NCI-H187 treated with DMSO at 0.1 percent for 48 hours (cell line): Measurements from ENCODE around the gene DYNC1H1.

Experiments used
- DNase-seq: peaks from one replicate; lab custom pipeline; 2025; lab: John Stamatoyannopoulos, UW

Gene DYNC1H1

DNA sequence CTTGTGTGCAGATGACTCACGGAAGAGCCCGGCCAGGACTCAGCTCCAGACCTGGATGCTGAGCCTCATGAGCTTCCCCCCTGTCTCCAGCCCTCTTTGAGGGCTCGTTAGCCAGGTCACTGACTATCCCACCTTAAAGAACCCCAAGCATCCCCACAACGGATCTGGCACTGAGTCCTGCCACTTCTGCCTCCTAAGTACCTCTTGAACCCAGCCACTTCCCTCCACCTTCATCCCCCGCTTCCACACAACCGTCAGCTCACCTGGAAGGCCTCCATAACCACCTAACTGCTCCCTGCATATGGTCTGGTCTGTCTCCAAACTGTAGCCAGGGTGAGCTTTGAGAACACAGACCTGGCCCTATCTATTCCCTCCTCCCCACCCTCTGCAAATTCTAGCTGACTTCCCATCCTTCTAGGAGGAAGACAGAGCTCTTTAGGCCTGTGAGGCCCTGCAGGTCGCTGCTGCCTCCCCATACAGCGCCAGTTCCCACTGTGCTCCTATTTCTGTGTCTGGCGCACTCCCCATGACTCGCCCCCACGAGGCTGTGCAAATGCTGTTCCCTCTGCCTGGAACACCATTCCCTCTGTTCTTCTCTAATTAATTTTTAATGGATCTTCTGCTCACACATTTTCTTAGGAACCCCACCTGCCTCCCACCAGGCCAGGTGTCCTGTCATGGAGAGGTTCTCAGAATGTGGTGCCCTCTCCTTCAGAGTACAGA lies 125.4 kb downstream of the DYNC1H1 start:
- no peak for DNase-seq

DNA sequence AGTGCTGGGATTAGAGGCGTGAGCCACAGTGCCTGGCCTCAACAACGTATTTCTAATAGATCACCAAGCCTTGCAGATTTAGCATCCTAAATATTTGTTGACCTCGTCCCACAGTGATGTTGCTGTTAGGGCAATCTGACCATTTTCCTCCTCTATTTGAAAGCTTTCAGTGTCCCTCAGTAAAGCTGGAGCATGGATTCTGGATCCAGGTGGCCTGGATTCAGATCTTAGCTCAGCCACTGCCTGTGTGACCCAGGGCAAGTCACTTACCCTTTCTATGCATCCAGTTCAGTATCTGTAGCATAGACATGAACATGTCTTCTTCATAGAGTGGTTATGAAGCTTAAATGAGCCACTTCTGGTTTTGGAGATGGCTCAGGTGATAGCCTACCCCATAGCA lies 126.3 kb downstream of the DYNC1H1 start:
- DNase-seq: no peak

DNA sequence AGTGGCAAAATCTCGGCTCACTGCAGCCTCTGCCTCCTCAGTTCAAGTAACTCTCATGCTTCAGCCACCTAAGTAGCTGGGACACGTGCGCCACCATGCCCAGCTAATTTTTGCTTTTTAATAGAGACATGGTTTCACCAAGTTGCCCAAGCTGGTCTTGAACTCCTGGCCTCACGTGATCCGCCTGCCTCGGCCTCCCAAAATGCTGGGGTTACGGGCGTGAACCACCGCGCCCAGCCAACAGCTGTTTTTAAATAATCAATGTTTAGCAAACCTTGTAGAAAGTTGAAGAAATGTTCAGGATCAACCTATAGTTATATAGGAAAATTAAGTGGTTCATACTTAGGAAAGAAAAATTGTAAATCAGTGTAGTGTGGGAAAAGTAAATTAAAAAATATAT lies 128.4 kb downstream of the DYNC1H1 start:
- no peak for DNase-seq

DNA sequence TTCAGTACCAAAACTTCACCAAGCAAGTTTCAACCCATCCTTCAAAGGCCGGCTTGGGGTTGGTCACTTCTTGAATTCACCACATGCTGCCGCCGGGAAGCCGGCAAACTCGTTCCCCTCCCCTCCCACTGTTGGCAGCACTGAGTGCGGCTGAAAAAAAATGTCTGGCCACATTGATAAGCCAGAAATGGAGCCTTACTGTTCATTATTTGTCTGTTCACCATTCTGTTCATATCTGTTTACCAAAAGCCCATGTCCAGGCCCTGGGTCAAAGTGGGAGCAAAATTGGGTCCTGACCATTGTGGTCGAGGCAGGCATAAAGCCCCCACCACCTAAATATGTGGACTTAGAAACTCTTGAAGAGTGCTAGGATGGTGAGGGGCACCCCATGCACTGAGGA lies 129.7 kb downstream of the DYNC1H1 start:
- no peak for DNase-seq

DNA sequence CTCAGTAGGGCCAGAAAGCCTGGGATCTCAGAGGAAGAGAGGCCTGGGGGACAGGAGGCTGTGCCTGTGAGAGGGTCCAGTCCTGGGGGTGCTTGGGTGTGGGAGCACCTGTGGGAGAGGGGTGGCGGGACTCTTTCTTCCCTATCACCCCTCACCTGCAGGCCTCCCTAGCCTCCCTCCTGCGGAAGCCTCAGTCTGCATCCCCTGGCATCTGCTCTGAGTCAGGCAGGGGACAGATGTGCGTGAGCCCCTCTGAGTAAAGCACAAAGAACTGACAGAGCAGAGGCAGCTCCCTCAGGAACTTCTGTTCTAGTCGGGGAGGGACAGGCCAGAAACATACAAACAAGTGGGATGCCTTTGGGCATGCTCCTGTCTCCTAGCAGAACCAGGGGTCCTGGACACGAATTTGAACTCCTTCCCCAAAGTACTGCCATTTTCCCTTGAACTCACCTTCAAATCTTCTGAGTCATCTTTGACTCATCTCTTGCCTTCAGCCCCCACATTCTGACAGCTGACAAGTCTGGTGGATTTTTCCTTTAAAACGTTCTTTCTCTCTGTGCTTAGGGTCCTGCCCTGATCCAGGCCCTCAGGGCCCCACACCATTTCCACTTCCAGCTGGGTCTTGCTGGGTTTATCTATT lies 131.0 kb downstream of the DYNC1H1 start:
- no peak for DNase-seq

DNA sequence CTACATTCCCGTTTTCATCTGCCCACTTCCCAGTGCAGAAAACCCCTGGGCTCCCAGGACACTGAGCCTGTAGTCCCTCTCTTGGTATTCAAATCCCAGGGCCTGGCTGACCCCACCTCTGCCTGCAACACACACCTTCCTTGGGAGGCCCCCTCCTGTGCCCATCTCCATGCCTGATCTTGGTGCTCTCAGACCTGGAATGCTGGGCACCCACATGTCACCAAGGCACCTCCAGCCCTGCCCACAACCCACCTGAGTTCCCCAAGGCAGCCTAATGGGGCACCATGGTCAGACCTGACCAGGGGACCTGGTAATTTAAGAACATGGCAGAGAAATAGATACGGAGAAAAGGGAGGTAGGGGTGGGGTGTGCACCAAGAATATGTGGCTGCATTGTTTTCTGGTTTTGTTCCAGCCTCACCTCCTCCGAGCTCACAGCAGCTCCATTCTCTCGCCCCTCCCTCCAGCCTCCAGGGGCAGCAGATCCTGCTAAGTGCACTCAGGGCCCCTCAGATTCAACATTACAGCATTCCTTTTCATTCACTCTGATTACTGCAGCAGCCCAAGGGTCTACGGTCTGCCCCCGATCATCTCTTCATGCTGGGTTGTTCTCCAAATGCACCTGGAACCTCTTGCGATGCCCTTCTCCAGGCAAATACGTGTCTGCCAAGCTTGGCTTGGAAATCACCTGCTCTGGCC lies 131.6 kb downstream of the DYNC1H1 start:
- no peak for DNase-seq

DNA sequence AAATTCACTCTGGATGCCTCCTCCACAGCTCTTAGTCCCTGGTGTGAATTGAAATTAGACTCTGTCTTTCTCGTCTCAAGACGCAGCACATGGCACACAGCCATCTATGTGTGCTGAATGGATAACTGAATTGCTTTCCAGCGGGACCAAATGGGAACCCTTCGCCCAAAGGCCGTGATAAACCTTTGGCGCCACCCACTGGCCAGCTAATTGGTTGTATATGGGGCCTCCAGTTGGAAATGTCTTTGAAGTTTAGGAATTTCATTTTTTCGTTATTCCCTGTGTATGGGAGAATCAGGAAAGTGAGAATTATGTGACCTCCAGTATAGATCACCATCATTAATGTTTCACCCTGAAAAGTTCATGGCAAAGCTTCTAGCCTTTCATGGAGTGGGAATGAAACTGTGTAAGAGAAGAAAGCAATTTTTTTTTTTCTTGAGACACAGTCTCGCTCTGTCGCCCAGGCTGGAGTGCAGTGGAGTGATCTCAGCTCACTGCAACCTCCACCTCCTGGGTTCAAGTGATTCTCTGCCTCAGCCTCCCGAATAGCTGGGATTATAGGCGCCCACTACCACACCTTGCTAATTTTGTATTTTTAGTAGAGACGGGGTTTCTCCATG lies 132.3 kb downstream of the DYNC1H1 start:
- DNase-seq: peak; percentile 13

DNA sequence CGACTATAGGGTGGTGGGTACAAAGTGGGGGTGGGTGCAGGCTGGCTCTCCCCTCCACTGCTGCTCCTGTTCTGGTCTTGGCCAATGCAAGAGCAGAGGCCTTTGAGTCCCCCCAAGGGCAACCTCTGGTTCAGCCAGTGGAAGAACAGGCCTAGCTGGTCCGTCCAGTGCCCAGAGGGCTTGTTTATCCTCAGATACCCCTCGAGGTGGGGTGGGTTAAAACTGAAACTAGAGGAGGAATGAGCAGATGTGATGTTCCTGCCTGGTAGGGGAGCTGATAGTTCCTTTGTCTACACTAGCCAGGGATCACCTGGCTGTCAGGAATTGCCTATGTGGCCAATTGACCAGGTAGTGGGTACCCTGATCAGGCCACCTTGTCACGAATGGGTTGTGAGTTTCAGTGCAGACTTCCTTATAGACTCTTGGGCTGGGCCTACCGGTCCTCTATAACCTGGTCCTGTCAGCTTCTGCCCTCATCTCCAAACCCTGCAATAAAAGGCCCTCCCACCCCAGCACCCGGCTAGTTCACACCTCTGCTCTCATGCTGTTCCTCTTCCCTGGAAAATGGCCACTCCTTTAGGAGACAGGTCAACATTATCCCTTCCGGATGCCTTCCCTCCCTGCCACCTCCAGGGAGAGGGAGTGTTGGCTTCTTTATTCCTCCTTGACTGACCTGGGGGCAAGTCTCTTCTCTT lies 133.2 kb downstream of the DYNC1H1 start:
- no peak for DNase-seq

DNA sequence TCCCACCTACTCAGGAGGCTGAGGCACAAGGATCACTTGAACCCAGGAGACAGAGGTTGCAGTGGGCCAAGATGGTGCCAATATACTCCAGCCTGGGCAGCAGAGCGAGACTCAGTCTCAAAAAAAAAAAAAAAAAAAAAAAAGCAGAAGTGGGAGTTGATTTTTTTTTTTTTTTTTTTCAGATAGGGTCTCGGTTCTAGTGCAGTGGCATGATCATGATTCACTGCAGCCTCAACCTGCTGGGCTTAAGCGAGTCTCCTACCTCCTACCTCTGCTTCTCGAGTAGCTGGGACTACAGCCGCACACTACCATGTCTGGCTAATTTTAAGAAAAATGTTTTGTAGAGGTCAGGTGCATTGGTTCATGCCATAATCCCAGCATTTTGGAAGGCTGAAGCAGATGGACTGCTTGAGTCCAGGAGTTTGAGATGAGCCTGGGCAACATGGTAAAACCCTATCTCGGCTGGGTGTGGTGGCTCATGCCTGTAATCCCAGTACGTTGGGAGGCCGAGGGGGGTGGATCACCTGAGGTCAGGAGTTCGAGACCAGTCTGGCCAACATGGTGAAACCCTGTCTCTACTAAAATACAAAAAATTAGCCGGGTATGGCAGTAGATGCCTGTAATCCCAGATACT lies 138.8 kb downstream of the DYNC1H1 start:
- DNase-seq: no peak

DNA sequence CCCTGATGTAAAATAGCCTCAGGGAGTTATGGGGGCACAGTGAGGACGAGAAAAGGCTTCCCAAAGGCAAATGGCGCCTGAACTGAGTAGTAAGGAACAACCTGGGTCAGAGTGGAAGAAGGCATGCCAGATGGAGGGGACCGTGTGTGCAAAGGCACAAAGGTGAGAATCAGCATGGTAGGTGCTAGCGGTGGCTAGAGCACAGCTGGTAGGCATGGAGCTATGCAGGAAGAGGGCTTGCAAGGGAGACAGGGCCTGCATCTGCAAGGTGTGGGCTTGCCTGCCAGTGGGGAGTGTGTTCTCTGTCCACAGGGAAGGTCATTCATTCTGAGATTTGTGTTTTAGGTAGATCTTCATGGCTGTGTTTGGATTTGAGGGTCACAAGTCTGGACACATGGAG lies 141.0 kb downstream of the DYNC1H1 start:
- DNase-seq: no peak
